Hepatocyte (in vitro differentiated cells): ENCODE results near the gene DRC7. TPM values are rescaled to one million over a fixed set of nuclear protein-coding genes. Genes with fewer than 3 reads are reported as not detected.

Experiments used
- DNase-seq: peaks from one replicate; pipeline ENCODE4 v3.0.0-alpha.2; 2016; ENCODE audit warnings: low spot score
- H2AFZ ChIP-seq: fragments of 200-600 bp; sonication (generic); 2 replicates; pipeline ENCODE4 v1.6.0; 2016; ENCODE audit warnings: antibody characterized with exemption, mild to moderate bottlenecking
- H3K27ac ChIP-seq: fragments of 200-600 bp; sonication (generic); 2 replicates; pipeline ENCODE4 v1.5.1; 2016; ENCODE audit warnings: mild to moderate bottlenecking
- H3K27me3 ChIP-seq: fragments of 200-600 bp; sonication (generic); 2 replicates; pipeline ENCODE4 v1.6.1; 2016
- H3K36me3 ChIP-seq: fragments of 200-600 bp; sonication (generic); replicated peaks from 2 replicates; pipeline ENCODE4 v1.5.1; 2016; ENCODE audit warnings: low read depth; ENCODE audit not compliant: insufficient read depth
- H3K4me1 ChIP-seq: fragments of 200-600 bp; sonication (generic); 2 replicates; pipeline ENCODE4 v1.5.1; 2016; ENCODE audit warnings: mild to moderate bottlenecking, moderate library complexity; ENCODE audit not compliant: insufficient read depth
- H3K4me2 ChIP-seq: fragments of 200-600 bp; sonication (generic); 2 replicates; pipeline ENCODE4 v1.6.0; 2016
- H3K4me3 ChIP-seq: fragments of 200-600 bp; sonication (generic); 2 replicates; pipeline ENCODE4 v1.5.1; 2016; ENCODE audit warnings: mild to moderate bottlenecking
- H3K79me2 ChIP-seq: fragments of 200-600 bp; sonication (generic); 2 replicates; pipeline ENCODE4 v1.6.0; 2017; ENCODE audit warnings: mild to moderate bottlenecking
- H3K9me2 ChIP-seq: fragments of 200-600 bp; sonication (generic); replicated peaks from 2 replicates; pipeline ENCODE4 v1.6.0; 2017; ENCODE audit warnings: mild to moderate bottlenecking; ENCODE audit not compliant: insufficient read depth
- H3K9me3 ChIP-seq: fragments of 200-600 bp; sonication (generic); 2 replicates; pipeline ENCODE4 v1.5.1; 2016; ENCODE audit warnings: low read depth, mild to moderate bottlenecking
- H4K20me1 ChIP-seq: fragments of 200-600 bp; sonication (generic); 2 replicates; pipeline ENCODE4 v1.6.0; 2016; ENCODE audit warnings: mild to moderate bottlenecking; ENCODE audit not compliant: insufficient read depth, poor library complexity, severe bottlenecking
- EZH2 ChIP-seq: fragments of 200-600 bp; sonication (generic); IDR thresholded peaks from 2 replicates; pipeline ENCODE4 v1.6.1; 2016; ENCODE audit warnings: antibody characterized with exemption, mild to moderate bottlenecking, borderline replicate concordance
- EZH2phosphoT487 ChIP-seq: fragments of 200-600 bp; sonication (generic); IDR thresholded peaks from one replicate; pipeline ENCODE4 v1.6.1; 2018; ENCODE audit warnings: antibody characterized with exemption, mild to moderate bottlenecking, low read depth, moderate library complexity; ENCODE audit not compliant: unreplicated experiment, severe bottlenecking
- WGBS: methylation state at CpG from one replicate; pipeline ENCODE4 v1.1.6; 2016; ENCODE audit warnings: low lambda C conversion rate; ENCODE audit errors: missing lambda C conversion rate; 5-methylcytosine and 5-hydroxymethylcytosine counted together
- polyA plus RNA-seq: library from polyadenylated mRNA; unstranded; fragments of >200 nt; fragmentation: Nextera tagmentation; extraction: Ambion mirVana; gene quantifications from 2 replicates; pipeline ENCODE4 v1.2.1, GENCODE V29; 2016
- total RNA-seq: library from RNA; depleted of rRNA; stranded (reverse); fragments of >200 nt; gene quantifications from 2 replicates; pipeline ENCODE4 v1.2.3, GENCODE V29; 2014
- TF ChIP-seq, protein P1 (sequence below): fragments of 200-600 bp; sonication (generic); IDR thresholded peaks from 2 replicates; pipeline ENCODE4 v1.5.1; 2016; ENCODE audit warnings: antibody characterized with exemption, mild to moderate bottlenecking; ENCODE audit not compliant: poor library complexity

DRC7 gene
- total and polyA plus RNA-seq, 2 experiments from 2014 or later: 0.27 to 0.93 TPM

DNA sequence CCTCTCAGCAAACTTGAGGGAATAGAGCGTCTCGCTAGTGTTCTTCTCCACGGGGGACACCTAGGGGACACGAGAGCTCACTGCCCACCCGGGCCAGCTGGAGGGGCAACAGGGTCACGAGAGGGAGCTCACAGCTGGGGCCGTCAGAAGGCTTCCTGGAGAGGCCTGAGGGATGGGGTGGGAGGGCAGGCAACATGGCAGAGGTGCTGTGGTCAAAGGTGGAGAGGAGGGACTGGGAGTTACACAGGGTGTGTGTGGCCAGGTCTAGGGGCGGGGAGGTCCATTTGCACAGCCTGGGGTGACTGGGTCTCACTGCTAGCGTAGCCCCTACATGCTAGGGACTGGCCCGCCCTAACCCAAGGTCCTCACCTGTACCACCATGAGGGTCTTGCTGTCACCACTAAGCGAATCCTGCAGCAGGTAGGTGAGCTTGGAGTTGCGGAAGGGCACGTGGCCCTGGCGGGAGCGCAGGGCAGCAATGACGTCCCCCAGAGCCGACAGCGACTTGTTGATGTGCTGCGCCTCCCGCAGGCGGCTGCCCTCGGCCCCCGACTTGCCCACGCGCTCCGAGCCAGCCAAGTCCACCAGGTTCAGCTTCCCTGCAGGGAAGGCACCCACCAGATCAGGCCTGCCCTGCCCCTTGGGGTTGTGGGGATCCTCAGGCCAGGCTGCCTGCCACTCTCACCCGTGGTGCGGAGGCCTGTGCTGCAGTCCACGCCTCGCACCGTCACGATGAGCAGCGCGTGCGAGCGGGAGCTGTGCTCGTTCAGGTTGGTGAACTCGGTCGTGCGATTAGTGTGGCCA, 66.0 kb downstream of the DRC7 start:
- no peaks in the 10 kb centered on the region for H3K4me1 ChIP-seq
- no peaks in the 10 kb centered on the region for H3K79me2 ChIP-seq
- H3K36me3 ChIP-seq: no peaks in the 10 kb centered on the region
- TF ChIP-seq EZH2phosphoT487: no peak
- no peak overlapping the region for H2AFZ ChIP-seq
- no peaks in the 10 kb centered on the region for H3K9me3 ChIP-seq
- H3K4me2 ChIP-seq: no peak overlapping the region
- no peak overlapping the region for H3K4me3 ChIP-seq
- WGBS: 94% methylated on average over 40 of the region's 40 CpGs
- no peaks in the 10 kb centered on the region for H3K9me2 ChIP-seq
- no peaks in the 10 kb centered on the region for H3K27me3 ChIP-seq
- no peak overlapping the region for H3K27ac ChIP-seq
- no peaks in the 10 kb centered on the region for H4K20me1 ChIP-seq
- DNase-seq: no peak

GRCh38 chr16:57761301-57761700, 66.7 kb downstream of the DRC7 start:
- no peak overlapping the region for H3K4me3 ChIP-seq
- no peaks in the 10 kb centered on the region for H3K9me2 ChIP-seq
- H2AFZ ChIP-seq: no peak overlapping the region
- no peaks in the 10 kb centered on the region for H3K79me2 ChIP-seq
- WGBS: 89% methylated on average over 9 of the region's 9 CpGs
- H3K4me1 ChIP-seq: no peaks in the 10 kb centered on the region
- no peaks in the 10 kb centered on the region for H3K27me3 ChIP-seq
- no peaks in the 10 kb centered on the region for H3K9me3 ChIP-seq
- TF ChIP-seq, protein P1, sequence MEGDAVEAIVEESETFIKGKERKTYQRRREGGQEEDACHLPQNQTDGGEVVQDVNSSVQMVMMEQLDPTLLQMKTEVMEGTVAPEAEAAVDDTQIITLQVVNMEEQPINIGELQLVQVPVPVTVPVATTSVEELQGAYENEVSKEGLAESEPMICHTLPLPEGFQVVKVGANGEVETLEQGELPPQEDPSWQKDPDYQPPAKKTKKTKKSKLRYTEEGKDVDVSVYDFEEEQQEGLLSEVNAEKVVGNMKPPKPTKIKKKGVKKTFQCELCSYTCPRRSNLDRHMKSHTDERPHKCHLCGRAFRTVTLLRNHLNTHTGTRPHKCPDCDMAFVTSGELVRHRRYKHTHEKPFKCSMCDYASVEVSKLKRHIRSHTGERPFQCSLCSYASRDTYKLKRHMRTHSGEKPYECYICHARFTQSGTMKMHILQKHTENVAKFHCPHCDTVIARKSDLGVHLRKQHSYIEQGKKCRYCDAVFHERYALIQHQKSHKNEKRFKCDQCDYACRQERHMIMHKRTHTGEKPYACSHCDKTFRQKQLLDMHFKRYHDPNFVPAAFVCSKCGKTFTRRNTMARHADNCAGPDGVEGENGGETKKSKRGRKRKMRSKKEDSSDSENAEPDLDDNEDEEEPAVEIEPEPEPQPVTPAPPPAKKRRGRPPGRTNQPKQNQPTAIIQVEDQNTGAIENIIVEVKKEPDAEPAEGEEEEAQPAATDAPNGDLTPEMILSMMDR: no peak
- TF ChIP-seq EZH2phosphoT487: no peak
- no peak for TF ChIP-seq EZH2
- no peak overlapping the region for H3K4me2 ChIP-seq
- H4K20me1 ChIP-seq: no peaks in the 10 kb centered on the region
- DNase-seq: no peak
- H3K36me3 ChIP-seq: no peaks in the 10 kb centered on the region
- H3K27ac ChIP-seq: no peak overlapping the region

GRCh38 chr16:57761957-57762356, 67.4 kb downstream of the DRC7 start:
- 95% methylated on average over 10 of the region's 12 CpGs for WGBS
- Histone ChIP-seq H3K4me1 (no peaks in the 10 kb centered on the region), H3K4me3 (no peak overlapping the region), H3K9me2 (no peaks in the 10 kb centered on the region), H4K20me1 (no peaks in the 10 kb centered on the region), H2AFZ (no peak overlapping the region), H3K27me3 (no peaks in the 10 kb centered on the region), H3K27ac (no peak overlapping the region), H3K4me2 (no peak overlapping the region), H3K36me3 (no peaks in the 10 kb centered on the region), H3K79me2 (no peaks in the 10 kb centered on the region), H3K9me3 (no peaks in the 10 kb centered on the region)
- no peak for TF ChIP-seq EZH2phosphoT487
- TF ChIP-seq, protein P1: no peak
- DNase-seq: no peak

DNA sequence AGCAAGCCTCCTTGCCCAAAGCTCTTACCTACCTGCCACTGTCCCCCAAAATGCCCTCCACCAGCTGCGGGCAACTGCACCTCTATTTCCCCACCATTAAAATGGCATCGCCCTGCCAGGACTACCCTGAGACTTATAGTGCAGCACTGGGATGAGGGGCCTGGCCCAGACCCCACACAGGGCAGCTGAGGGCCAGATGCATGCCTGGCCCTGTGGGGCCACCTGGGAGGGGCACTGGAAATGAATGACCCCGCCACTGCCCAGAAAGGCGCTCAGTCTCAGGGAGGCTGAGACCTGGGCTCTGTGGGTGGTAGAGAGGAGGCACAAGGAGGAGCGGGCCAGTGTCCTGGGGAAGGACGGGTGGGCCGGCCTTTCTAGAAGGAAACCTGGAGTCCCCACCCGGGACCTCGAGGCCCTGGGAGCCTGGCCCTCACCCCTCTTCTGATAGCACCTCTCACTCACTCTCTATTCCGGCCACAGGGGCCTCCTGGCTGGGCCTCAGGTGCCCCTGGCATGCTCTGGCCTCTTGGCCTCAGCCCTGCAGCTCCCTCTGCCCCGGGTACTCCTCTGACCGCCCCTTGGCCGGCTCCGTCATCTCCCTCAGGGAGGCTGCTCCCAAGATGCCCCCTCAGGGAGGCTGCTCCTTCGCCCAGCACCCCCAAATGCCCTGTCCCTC, 67.9 kb downstream of the DRC7 start:
- H3K27me3 ChIP-seq: no peaks in the 10 kb centered on the region
- no peaks in the 10 kb centered on the region for H3K4me1 ChIP-seq
- WGBS: 81% methylated on average over 13 of the region's 15 CpGs
- no peak overlapping the region for H2AFZ ChIP-seq
- no peaks in the 10 kb centered on the region for H3K9me2 ChIP-seq
- no peaks in the 10 kb centered on the region for H4K20me1 ChIP-seq
- H3K9me3 ChIP-seq: no peaks in the 10 kb centered on the region
- no peaks in the 10 kb centered on the region for H3K36me3 ChIP-seq
- no peak overlapping the region for H3K27ac ChIP-seq
- DNase-seq: no peak
- no peak overlapping the region for H3K4me3 ChIP-seq
- TF ChIP-seq EZH2 (no peak), EZH2phosphoT487 (no peak)
- TF ChIP-seq, protein P1: no peak
- no peaks in the 10 kb centered on the region for H3K79me2 ChIP-seq
- no peak overlapping the region for H3K4me2 ChIP-seq
